ENCODE measurements around the gene RNF175. TPM values are rescaled to one million over a fixed set of nuclear protein-coding genes. Genes with fewer than 3 reads are reported as not detected.

RNF175 gene
- total RNA-seq, 4 donors from 2014 or later: not detected

DNA sequence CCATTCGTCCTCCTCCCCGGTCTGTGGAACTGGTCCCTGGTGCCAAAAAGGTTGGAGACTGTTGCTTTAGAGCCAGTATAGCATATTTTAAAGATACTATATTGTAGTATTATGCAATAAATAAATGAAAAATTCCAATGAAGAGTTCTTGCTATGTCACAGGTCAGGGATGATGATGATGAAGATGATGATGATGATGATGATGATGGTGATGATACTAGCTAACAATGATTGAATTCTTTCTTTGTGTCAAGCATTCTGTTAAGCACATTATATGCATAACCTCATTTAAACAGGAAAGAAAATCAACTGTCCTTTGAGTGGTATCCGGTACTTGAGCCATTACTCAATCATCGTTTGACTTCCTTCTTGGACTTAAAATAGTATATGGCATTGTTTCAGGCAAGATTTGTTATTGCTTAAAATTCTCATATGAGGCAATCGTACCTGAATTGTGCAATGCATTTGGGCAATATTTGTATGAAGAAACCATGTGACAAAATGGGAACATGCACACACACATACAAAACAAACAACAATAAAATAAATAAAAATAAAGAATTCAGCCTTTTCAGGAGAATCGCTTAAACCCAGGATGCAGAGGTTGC is 98.5 kb downstream of the RNF175 start:
- TF ChIP-seq, protein P1, sequence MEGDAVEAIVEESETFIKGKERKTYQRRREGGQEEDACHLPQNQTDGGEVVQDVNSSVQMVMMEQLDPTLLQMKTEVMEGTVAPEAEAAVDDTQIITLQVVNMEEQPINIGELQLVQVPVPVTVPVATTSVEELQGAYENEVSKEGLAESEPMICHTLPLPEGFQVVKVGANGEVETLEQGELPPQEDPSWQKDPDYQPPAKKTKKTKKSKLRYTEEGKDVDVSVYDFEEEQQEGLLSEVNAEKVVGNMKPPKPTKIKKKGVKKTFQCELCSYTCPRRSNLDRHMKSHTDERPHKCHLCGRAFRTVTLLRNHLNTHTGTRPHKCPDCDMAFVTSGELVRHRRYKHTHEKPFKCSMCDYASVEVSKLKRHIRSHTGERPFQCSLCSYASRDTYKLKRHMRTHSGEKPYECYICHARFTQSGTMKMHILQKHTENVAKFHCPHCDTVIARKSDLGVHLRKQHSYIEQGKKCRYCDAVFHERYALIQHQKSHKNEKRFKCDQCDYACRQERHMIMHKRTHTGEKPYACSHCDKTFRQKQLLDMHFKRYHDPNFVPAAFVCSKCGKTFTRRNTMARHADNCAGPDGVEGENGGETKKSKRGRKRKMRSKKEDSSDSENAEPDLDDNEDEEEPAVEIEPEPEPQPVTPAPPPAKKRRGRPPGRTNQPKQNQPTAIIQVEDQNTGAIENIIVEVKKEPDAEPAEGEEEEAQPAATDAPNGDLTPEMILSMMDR (IDR thresholded peaks at IDR 0.05; ENCODE audit: low read depth): no peak

Other genes starting within 250 kb of the RNF175 start
- 10 to 100 TPM; 21.7 to 91.5 (median 56.8) TPM for gene TLR2, start 75.7 kb downstream of the RNF175 start, total RNA-seq
- gene SFRP2, start 29.1 kb upstream of the RNF175 start, total RNA-seq: 1 to 10 TPM in 3 of 4 donors, not detected in 1; 2.6 to 3.1 (median 3.1) TPM